ENCODE results near the gene DBNDD1. TPM values are rescaled to one million over a fixed set of nuclear protein-coding genes. Genes with fewer than 3 reads are reported as not detected.

Gene DBNDD1
- total RNA-seq, 2 experiments from 2014 or later = not detected

DNA sequence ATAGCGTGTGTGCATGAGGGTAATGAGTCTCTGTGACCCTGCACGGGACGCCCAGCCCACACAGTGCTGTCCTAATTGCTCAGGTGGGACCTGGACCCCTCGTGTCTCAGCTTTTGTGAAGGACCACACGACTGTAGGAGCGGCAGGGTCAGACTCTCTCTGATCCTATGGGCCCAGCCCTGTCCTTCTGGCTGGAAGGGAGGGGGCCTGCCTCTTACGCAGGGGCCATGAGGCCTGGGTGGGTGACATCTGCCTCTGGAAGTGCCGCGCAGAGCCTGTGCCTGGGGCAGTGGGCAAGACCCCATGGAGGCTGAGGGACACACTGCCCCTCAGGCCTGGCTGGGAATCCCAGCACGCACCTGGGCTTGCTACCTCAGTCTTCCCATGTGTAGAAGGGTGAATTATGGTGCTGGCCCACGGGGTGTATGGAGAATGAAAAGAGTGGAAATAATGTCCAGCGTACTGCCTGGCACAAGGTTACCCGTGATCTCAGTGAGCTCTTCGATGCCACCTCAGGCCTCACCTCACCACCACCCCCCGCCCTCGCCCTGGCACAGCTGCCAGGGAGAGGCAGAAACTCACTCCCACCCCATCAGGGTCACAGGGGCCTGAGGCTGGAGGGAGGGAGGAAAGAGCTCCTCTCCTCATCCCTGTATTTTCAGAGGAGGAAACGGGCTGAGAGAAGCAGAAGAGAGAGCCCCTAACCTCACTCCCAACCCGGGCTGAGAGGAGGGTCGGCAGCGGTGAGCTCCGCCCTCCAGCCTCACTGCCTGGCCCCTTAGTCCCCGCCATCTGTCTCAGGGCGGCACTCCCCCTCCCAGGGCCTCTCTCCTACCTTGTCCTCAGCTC is 27.1 kb upstream of the DBNDD1 start:
- Mint-ChIP-seq H3K36me3 (no peaks in the 10 kb centered on the region), H3K4me1 (peaks cover 6% of the 10 kb centered on the region), H3K9me3 (ENCODE audit: low read depth) (no peaks in the 10 kb centered on the region), H3K4me3 (no peak overlapping the region), H3K27ac (no peak overlapping the region), H3K27me3 (peaks cover 17% of the 10 kb centered on the region)
- DNase-seq (no peak), ATAC-seq (no peak)
- CTCF ChIA-PET = interaction anchor here (0.8 kb wide), 1 partner anchor 36 kb away, joined by 3 read pairs; no protein-coding TSS in a partner anchor

DNA sequence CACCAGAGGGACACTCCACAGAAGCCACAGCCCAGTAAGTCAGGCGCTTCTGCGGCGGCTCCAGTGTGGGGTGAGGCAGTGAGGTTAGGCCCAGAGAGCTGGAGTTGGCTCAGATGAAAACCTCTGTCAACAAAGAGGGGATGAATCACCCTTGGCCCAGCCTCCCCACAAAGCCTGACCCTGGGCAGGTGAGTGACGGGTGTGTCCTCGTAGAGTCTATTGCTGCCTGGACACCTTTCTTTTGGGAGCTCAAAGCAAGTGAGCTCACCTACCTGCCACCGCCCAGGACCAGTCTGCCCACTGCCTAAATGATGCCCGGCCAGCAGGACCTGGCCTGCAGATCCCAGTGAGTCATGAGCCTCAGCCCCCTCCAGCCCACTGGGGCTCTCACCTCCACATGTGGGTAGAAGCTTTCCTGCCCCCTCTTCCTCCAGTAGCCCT is 24.9 kb upstream of the DBNDD1 start:
- ATAC-seq (no peak), DNase-seq (no peak)
- CTCF ChIA-PET = no interaction called here
- Mint-ChIP-seq H3K27me3 (peaks cover 13% of the 10 kb centered on the region), H3K27ac (no peak overlapping the region), H3K4me1 (peaks cover 6% of the 10 kb centered on the region), H3K9me3 (ENCODE audit: low read depth) (no peaks in the 10 kb centered on the region), H3K36me3 (no peaks in the 10 kb centered on the region), H3K4me3 (no peak overlapping the region)

DNA sequence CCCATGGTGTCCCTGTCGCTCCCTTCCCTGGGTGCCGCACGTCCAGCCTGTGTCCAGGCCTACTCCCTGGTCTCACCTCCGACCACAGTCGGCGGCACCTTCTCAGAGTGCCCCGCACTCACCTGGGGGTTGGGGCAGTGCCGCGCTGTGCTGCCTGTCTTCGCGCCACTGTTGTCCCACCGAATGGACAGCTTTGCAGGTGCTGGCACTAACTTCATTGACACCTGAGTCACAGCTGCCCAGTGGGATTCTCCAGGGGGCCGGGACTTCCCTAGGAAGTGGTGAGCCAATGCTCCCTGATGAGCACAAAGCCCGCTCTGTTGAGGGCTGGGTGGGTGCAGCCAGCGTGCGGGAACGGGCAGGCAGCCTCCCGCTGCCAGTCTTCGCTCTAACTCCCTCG is 24.3 kb upstream of the DBNDD1 start:
- Mint-ChIP-seq H3K9me3 (ENCODE audit: low read depth) (no peaks in the 10 kb centered on the region), H3K36me3 (no peaks in the 10 kb centered on the region), H3K4me1 (peaks cover 6% of the 10 kb centered on the region), H3K4me3 (no peak overlapping the region), H3K27ac (no peak overlapping the region), H3K27me3 (peaks cover 11% of the 10 kb centered on the region)
- ATAC-seq (no peak), DNase-seq (no peak)
- CTCF ChIA-PET = no interaction called here

DNA sequence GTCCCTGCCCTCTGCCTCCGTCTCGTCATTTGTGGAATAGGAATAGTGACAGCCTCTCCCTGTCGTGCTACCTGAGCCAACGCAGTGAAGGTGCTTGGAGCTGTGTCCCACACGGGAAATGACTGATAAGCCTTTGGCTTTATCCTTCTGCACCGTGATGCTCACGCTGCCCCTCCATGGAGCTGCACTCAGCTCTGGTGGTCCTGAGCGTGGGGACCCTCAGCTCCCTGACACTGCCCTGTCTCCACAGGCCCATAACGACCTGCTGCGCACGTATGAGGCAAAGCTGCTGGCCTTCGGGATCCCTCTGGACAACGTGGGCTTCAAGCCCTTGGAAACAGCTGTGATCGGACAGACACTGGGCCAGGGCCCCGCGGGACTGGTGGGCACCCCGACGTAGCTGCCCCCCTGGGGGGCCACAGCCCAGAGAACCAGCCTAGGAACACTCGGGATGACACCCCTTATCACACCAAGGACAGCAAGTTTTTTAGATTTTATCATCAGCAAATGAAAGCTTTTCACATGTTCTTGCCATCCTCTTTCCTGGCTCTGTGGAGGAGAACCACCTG is 23.8 kb upstream of the DBNDD1 start:
- H3K4me1 Mint-ChIP-seq = peaks cover 3% of the 10 kb centered on the region
- H3K36me3 Mint-ChIP-seq = no peaks in the 10 kb centered on the region
- no peak for DNase-seq
- no peak overlapping the region for H3K27ac Mint-ChIP-seq
- ATAC-seq = no peak
- no peak overlapping the region for H3K4me3 Mint-ChIP-seq
- CTCF ChIA-PET = no interaction called here
- H3K9me3 Mint-ChIP-seq (ENCODE audit: low read depth) = no peaks in the 10 kb centered on the region
- peaks cover 6% of the 10 kb centered on the region for H3K27me3 Mint-ChIP-seq

DNA sequence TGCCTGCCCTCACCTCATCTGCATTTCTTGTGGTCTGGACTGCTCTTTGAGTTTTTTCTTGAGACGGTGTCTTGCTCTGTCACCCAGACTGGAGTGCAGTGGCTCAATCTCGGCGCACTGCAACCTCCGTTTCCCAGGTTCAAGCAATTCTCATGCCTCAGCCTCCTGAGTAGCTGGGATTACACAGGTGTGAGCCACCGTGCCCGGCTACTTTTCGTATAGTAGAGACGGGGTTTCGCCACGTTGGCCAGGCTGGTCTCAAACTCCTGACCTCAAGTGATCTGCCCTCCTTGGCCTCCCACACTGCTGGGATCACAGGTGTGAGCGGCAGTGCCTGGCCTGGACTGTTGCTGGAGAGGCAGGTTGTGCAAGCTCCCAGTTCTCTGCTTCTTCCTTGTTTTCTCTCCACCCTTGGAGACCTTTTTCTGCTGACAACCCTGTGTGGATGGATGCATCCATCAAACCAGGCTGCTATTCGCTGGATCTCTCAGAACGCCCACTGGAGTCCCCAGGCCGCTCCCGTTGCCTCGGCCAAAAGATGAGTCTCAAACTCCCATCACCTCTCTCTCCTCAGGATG is 22.7 kb upstream of the DBNDD1 start:
- DNase-seq (no peak), ATAC-seq (no peak)
- H3K9me3 Mint-ChIP-seq (ENCODE audit: low read depth) = no peaks in the 10 kb centered on the region
- no peak overlapping the region for H3K27ac Mint-ChIP-seq
- H3K4me1 Mint-ChIP-seq = peaks cover 3% of the 10 kb centered on the region
- peaks cover 6% of the 10 kb centered on the region for H3K27me3 Mint-ChIP-seq
- CTCF ChIA-PET = no interaction called here
- no peak overlapping the region for H3K4me3 Mint-ChIP-seq
- H3K36me3 Mint-ChIP-seq = no peaks in the 10 kb centered on the region

DNA sequence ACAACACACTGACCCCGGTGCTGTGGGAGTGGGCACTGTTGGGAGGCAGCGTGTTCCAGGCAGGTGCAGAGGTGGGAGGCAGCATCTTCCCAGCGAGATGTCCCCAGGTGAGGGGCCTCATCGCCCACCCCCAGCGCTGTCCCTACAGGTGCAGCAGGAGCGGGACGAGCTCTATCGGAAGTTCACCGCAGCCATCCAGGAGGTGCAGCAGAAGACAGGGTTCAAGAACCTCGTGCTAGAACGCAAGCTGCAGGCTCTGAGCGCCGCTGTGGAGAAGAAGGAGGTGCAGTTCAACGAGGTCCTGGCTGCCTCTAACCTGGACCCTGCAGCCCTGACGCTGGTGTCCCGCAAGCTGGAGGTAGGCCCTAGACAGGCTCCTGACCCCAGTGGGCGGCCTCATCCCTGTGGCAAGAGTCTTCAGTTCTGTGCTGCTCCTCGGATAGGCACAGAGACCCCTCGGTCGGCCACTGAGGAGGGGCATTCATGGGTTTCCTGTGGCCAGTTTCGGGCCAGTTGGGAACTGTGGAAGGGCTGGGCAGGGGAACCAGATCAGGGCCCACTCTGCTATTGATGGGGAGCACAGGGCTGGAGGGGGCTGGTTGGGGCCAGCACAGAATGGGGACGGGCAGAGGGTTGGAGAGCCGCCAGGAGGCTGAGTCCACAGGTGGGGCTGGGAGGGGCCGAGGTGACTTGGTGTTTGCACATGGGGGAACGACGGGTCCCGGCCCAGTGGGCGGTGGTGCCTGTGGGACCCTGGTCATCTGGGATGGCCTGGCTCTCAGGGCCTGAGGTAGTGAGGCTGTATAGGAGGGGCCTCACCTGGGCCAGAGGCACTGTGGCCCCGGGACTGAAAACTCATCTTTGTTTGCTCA is 21.1 kb upstream of the DBNDD1 start:
- no peak for DNase-seq
- H3K27me3 Mint-ChIP-seq = no peaks in the 10 kb centered on the region
- no peak overlapping the region for H3K4me3 Mint-ChIP-seq
- no peaks in the 10 kb centered on the region for H3K4me1 Mint-ChIP-seq
- no peak for ATAC-seq
- CTCF ChIA-PET = no interaction called here
- H3K9me3 Mint-ChIP-seq (ENCODE audit: low read depth) = no peaks in the 10 kb centered on the region
- no peak overlapping the region for H3K27ac Mint-ChIP-seq
- H3K36me3 Mint-ChIP-seq = no peaks in the 10 kb centered on the region

DNA sequence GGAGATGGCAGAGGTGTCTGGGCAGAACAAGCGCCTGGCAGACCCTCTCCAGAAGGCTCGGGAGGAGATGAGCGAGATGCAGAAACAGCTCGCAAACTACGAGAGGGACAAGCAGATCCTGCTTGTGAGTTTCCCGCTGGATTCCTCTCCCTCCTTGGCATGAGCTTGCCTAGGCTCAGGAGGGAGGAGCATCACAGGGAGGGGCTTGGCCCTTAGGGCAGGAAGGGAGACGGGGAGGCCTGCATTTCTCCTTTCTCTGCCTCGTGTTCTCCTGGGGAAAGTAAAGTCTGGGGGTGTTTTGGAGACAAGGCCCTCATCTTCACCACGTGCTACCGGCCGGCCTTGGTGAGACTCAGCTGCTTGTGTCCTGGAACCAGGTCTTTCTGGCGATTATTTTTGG is 18.0 kb upstream of the DBNDD1 start:
- Mint-ChIP-seq H3K36me3 (peaks cover 2% of the 10 kb centered on the region), H3K27me3 (no peaks in the 10 kb centered on the region), H3K4me1 (no peaks in the 10 kb centered on the region), H3K9me3 (ENCODE audit: low read depth) (no peaks in the 10 kb centered on the region), H3K27ac (no peak overlapping the region), H3K4me3 (no peak overlapping the region)
- CTCF ChIA-PET = no interaction called here
- DNase-seq (no peak), ATAC-seq (no peak)

DNA sequence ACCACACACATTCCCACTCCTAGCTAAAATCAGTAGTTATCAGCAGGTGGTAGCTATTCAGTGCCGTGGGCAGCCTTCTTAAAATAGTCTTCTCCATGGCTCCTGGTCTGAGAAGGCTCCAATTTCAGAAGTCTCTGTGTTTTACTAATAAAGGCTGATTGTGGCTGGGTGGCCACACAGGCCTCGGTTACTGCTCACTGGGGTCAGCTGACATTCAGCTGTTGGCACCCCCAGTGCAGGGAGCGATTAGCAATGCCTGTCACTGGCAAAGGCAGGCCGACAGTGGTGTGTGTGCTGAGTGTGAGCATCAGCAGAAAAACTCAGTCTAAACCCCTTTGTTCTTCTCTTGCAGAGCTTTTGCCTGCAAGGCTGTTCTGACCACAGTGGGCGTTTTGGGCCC is 16.6 kb upstream of the DBNDD1 start:
- H3K27ac Mint-ChIP-seq = no peak overlapping the region
- peaks cover 8% of the 10 kb centered on the region for H3K36me3 Mint-ChIP-seq
- no peak overlapping the region for H3K4me3 Mint-ChIP-seq
- H3K4me1 Mint-ChIP-seq = peaks cover 2% of the 10 kb centered on the region
- DNase-seq = no peak
- no peak for ATAC-seq
- H3K9me3 Mint-ChIP-seq (ENCODE audit: low read depth) = peaks cover 6% of the 10 kb centered on the region
- CTCF ChIA-PET = no interaction called here
- H3K27me3 Mint-ChIP-seq = no peaks in the 10 kb centered on the region

DNA sequence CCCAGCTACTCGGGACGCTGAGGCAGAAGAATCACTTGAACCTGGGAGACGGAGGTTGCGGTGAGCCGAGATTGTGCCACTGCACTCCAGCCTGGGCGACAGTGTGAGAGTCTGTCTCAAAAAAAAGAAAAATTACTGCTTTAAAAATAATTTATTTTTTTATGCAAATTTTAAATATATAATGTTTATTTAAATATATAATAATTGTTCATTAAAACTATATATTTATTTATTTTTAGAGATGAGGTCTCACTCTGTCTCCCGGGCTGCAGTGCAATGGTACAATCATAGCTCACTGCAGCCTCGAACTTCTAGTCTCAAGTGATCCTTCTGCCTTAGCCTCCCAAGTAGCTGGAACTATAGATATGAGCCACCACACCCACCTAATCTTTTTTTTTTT is 15.2 kb upstream of the DBNDD1 start:
- Mint-ChIP-seq H3K9me3 (ENCODE audit: low read depth) (peaks cover 6% of the 10 kb centered on the region), H3K4me1 (peaks cover 2% of the 10 kb centered on the region), H3K4me3 (no peak overlapping the region), H3K36me3 (peaks cover 8% of the 10 kb centered on the region), H3K27me3 (no peaks in the 10 kb centered on the region), H3K27ac (no peak overlapping the region)
- ATAC-seq = no peak
- CTCF ChIA-PET = no interaction called here
- DNase-seq = no peak

DNA sequence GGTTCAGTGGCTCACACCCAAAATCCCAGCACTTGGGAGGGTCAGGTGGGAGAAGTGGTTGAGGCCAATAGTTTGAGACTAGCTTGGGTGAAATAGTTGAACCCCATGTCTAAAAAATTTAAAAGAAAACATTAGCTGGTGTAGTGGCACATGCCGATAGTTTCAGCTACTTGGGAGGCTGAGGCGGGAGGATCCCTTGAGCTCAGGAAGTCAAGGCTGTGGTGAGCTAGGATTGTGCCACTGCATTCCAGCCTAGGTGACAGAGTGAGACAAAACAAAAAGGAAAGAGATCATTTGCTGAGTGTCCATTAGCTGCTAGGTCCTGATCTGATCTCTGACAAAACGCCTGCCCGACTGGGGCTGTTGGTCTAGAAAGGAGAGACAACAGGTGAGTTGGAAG is 14.1 kb upstream of the DBNDD1 start:
- peaks cover 6% of the 10 kb centered on the region for H3K9me3 Mint-ChIP-seq (ENCODE audit: low read depth)
- no peak overlapping the region for H3K4me3 Mint-ChIP-seq
- no peak overlapping the region for H3K27ac Mint-ChIP-seq
- DNase-seq (no peak), ATAC-seq (no peak)
- peaks cover 2% of the 10 kb centered on the region for H3K4me1 Mint-ChIP-seq
- CTCF ChIA-PET = interaction anchor here (0.8 kb wide), 1 partner anchor 14 kb away, joined by 4 read pairs; the partner anchor contains the start of gene DBNDD1
- H3K27me3 Mint-ChIP-seq = no peaks in the 10 kb centered on the region
- H3K36me3 Mint-ChIP-seq = peaks cover 8% of the 10 kb centered on the region

DNA sequence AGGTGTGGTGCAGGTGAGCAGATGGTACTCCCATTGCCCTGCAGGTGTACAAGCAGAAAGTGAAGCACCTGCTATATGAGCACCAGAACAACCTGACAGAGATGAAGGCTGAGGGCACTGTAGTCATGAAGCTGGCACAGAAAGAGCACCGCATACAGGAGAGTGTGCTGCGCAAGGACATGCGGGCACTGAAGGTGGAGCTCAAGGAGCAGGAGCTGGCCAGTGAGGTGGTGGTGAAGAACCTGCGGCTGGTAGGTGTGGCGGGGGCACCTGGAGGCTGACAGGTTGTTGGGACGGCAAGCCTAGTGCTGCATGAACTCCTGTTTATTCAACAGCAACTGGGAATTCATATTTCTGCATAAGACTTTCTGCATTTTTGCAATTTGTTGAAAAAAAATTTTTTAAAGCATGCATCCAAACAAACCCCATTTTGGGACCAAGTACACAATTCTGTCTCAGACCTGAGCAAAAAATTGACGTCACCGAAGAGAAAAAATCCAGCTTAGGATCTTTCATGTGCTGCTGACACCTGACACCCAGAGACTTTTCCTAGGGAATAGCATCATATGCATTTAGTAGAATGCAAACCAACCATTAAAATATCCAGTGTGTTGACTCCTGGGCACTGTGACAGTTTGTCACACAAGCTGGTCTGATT is 13.5 kb upstream of the DBNDD1 start:
- Mint-ChIP-seq H3K4me3 (no peak overlapping the region), H3K9me3 (ENCODE audit: low read depth) (peaks cover 6% of the 10 kb centered on the region), H3K36me3 (peaks cover 8% of the 10 kb centered on the region), H3K27me3 (no peaks in the 10 kb centered on the region), H3K27ac (no peak overlapping the region), H3K4me1 (peaks cover 2% of the 10 kb centered on the region)
- ATAC-seq = no peak
- no peak for DNase-seq
- CTCF ChIA-PET = interaction anchor here (0.8 kb wide), 1 partner anchor 13 kb away, joined by 4 read pairs; the partner anchor contains the start of gene DBNDD1

DNA sequence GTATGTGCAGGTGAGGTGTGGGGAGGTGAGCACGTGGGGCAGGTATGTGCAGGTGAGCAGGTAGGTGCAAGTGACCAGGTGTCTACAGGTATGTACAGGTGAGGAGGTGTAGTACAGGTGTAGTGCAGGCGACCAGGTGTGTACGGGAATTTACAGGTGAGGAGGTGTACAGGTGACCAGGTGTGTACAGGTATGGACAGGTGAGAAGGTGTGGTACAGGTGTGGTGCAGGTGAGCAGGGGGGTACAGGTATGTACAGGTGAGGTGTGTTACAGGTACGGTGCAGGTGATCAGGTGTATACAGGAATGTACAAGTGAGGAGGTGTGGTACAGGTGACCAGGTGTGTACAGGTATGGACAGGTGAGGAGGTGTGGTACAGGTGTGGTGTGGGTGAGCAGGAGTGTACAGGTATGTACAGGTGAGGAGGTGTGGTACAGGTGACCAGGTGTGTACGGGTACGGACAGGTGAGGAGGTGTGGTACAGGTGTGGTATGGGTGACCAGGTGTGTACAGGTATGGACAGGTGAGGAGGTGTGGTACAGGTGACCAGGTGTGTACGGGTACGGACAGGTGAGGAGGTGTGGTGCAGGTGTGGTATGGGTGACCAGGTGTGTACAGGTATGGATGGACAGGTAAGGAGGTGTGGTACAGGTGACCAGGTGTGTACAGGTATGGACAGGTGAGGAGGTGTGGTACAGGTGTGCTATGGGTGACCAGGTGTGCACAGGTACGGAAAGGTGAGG is 12.8 kb upstream of the DBNDD1 start:
- Mint-ChIP-seq H3K27ac (peak overlapping the region; percentile 50), H3K4me1 (peaks cover 2% of the 10 kb centered on the region), H3K9me3 (ENCODE audit: low read depth) (peaks cover 6% of the 10 kb centered on the region), H3K27me3 (no peaks in the 10 kb centered on the region), H3K4me3 (peak overlapping the region; percentile 6), H3K36me3 (peaks cover 8% of the 10 kb centered on the region)
- ATAC-seq = no peak
- CTCF ChIA-PET = interaction anchor here (1.4 kb wide), 1 partner anchor 10 kb away, joined by 4 read pairs; no protein-coding TSS in a partner anchor
- no peak for DNase-seq
